HCT116 (cell line): Measurements from ENCODE around the gene POLK. TPM values are rescaled to one million over a fixed set of nuclear protein-coding genes. Genes with fewer than 3 reads are reported as not detected.

Source experiments
- ATAC-seq: fragments of 200-7000 bp; cut with Tn5 transposase; 2 replicates; pipeline ENCODE4 v1.9.1; 2020; ENCODE audit warnings: mild to moderate bottlenecking, moderate library complexity
- BruUV-seq: library from RNA; stranded (reverse); fragments of 400-500 nt; replicated peaks from 2 replicates; lab custom pipeline; 2021; lab: Mats Ljungman, UMichigan
- CTCF ChIA-PET: fragments of 300-600 bp; sonication (Branson Sonifier 250); formaldehyde crosslinking; loops from one replicate; lab custom pipeline; 2021; ENCODE audit warnings: antibody characterized with exemption; lab: Charles Lee
- POLR2A ChIA-PET: fragments of 300-600, 350-600 bp; sonication (Branson Sonifier 250); formaldehyde crosslinking; loops from one replicate; lab custom pipeline; 2021; ENCODE audit warnings: antibody characterized with exemption; lab: Charles Lee
- RAD21 ChIA-PET, 2 experiments: fragments of 300-600 bp; sonication (Branson Sonifier 250); formaldehyde crosslinking; loops; one replicate each; lab custom pipeline; 2023; ENCODE audit warnings: low total read pairs in 2 of 2; ENCODE audit not compliant: uncharacterized antibody in 2 of 2, unreplicated experiment in 2 of 2, low non-redundant PET in 1 of 2; lab: Charles Lee
- DNase-seq: peaks from one replicate; pipeline ENCODE4 v3.0.0-alpha.2; 2010; ENCODE audit warnings: low read depth, low spot score
- H2AFZ ChIP-seq: fragments of 200-600 bp; shearing (Covaris generic), sonication (generic); 2 replicates; pipeline ENCODE4 v1.6.1; 2017; ENCODE audit warnings: low read depth, mixed run types, mixed read lengths, antibody characterized with exemption, low read length; ENCODE audit not compliant: poor library complexity, severe bottlenecking
- H3K27ac ChIP-seq: 2 replicates; pipeline ENCODE4 v1.5.1; 2012; ENCODE audit warnings: low read depth, low read length
- H3K27me3 ChIP-seq: fragments of 200-600 bp; sonication (generic); 2 replicates; pipeline ENCODE4 v1.6.1; 2016; ENCODE audit warnings: mixed run types, low read length, mixed read lengths; ENCODE audit not compliant: insufficient read depth
- H3K36me3 ChIP-seq, 2 experiments: fragments of 200-500 bp in 1 of 2; fragments of 200-600 bp in 1 of 2; sonication (Bioruptor generic) in 1 of 2; sonication (generic) in 1 of 2; 2 replicates each; pipeline versions ENCODE4 v1.5.1 to v1.6.1; 2014 to 2016; ENCODE audit warnings: low read length in 2 of 2, inconsistent platforms in 1 of 2, mixed read lengths in 1 of 2, mixed run types in 1 of 2; ENCODE audit not compliant: insufficient read depth in 2 of 2, control insufficient read depth in 1 of 2
- H3K4me1 ChIP-seq, 2 experiments: fragments of 200-600 bp in 1 of 2; sonication (generic) in 1 of 2; 2 replicates each; pipeline versions ENCODE4 v1.5.1 to v1.6.1; 2012 to 2017; ENCODE audit warnings: low read length in 2 of 2, inconsistent platforms in 1 of 2, mild to moderate bottlenecking in 1 of 2, mixed read lengths in 1 of 2, mixed run types in 1 of 2, moderate library complexity in 1 of 2; ENCODE audit not compliant: insufficient read depth in 2 of 2, control insufficient read depth in 1 of 2
- H3K4me2 ChIP-seq: fragments of 200-600 bp; sonication (generic); 2 replicates; pipeline ENCODE4 v1.6.1; 2017; ENCODE audit warnings: mixed run types, low read length, mixed read lengths
- H3K4me3 ChIP-seq, 2 experiments: fragments of 200-600 bp in 1 of 2; sonication (generic) in 1 of 2; replicated peaks in 1 of 2; 2 replicates each; pipeline ENCODE4 v1.5.1; 2011 to 2016; ENCODE audit warnings: low read length in 2 of 2, control low read depth in 1 of 2, low read depth in 1 of 2, mild to moderate bottlenecking in 1 of 2, mixed read lengths in 1 of 2, mixed run types in 1 of 2
- H3K79me2 ChIP-seq: fragments of 200-600 bp; sonication (generic); 2 replicates; pipeline ENCODE4 v1.6.1; 2017; ENCODE audit warnings: mild to moderate bottlenecking, mixed run types, low read length, moderate library complexity, mixed read lengths; ENCODE audit not compliant: insufficient read depth
- H3K9ac ChIP-seq: fragments of 200-600 bp; sonication (generic); 2 replicates; pipeline ENCODE4 v1.6.1; 2016; ENCODE audit warnings: low read length, mixed read lengths
- H3K9me2 ChIP-seq: fragments of 200-600 bp; sonication (generic), shearing (Covaris generic); 2 replicates; pipeline ENCODE4 v1.6.1; 2017; ENCODE audit warnings: mixed run types, mild to moderate bottlenecking, moderate library complexity; ENCODE audit not compliant: insufficient read depth
- H3K9me3 ChIP-seq, 2 experiments: fragments of 200-500 bp in 1 of 2; fragments of 200-600 bp in 1 of 2; sonication (Bioruptor generic) in 1 of 2; sonication (generic) in 1 of 2; 2 replicates each; pipeline ENCODE4 v1.6.1; 2014 to 2017; ENCODE audit warnings: low read length in 2 of 2, mixed read lengths in 2 of 2, inconsistent platforms in 1 of 2, low read depth in 1 of 2, mild to moderate bottlenecking in 1 of 2, mixed run types in 1 of 2, moderate library complexity in 1 of 2; ENCODE audit not compliant: control insufficient read depth in 1 of 2, insufficient read depth in 1 of 2
- H4K20me1 ChIP-seq: fragments of 200-600 bp; sonication (generic), shearing (Covaris generic); 2 replicates; pipeline ENCODE4 v1.6.1; 2017; ENCODE audit warnings: mixed run types, mild to moderate bottlenecking, moderate library complexity; ENCODE audit not compliant: insufficient read depth
- ATF3 ChIP-seq: IDR thresholded peaks from 2 replicates; pipeline ENCODE4 v1.6.1; 2012
- CEBPB ChIP-seq: IDR thresholded peaks from 2 replicates; pipeline ENCODE4 v1.6.1; 2012; ENCODE audit warnings: low read depth
- EGR1 ChIP-seq: IDR thresholded peaks from 2 replicates; pipeline ENCODE4 v1.6.1; 2012; ENCODE audit warnings: low read depth
- ELF1 ChIP-seq: IDR thresholded peaks from 2 replicates; pipeline ENCODE4 v1.6.1; 2012; ENCODE audit warnings: low read depth, borderline replicate concordance
- FOSL1 ChIP-seq: IDR thresholded peaks from 2 replicates; pipeline ENCODE4 v1.6.1; 2012; ENCODE audit warnings: low read depth
- JUND ChIP-seq: IDR thresholded peaks from 2 replicates; pipeline ENCODE4 v1.6.1; 2012
- MAX ChIP-seq: IDR thresholded peaks from 2 replicates; pipeline ENCODE4 v1.6.1; 2012
- POLR2A ChIP-seq: IDR thresholded peaks from 2 replicates; pipeline ENCODE4 v1.7.0; 2011; ENCODE audit warnings: borderline replicate concordance; ENCODE audit not compliant: insufficient read depth, insufficient read length; ENCODE audit errors: extremely low read depth
- RAD21 ChIP-seq: IDR thresholded peaks from 2 replicates; pipeline ENCODE4 v1.6.1; 2012; ENCODE audit warnings: low read depth, mild to moderate bottlenecking
- YY1 ChIP-seq: IDR thresholded peaks from 2 replicates; pipeline ENCODE4 v1.6.1; 2011; ENCODE audit warnings: low read length, low read depth, moderate library complexity, mild to moderate bottlenecking; ENCODE audit not compliant: insufficient replicate concordance; ENCODE audit errors: extremely low read depth
- ZBTB33 ChIP-seq: IDR thresholded peaks from 2 replicates; pipeline ENCODE4 v1.6.1; 2011; ENCODE audit warnings: mild to moderate bottlenecking, low read length, moderate library complexity; ENCODE audit not compliant: insufficient replicate concordance; ENCODE audit errors: extremely low read depth
- ZFX ChIP-seq: fragments of 450-650 bp; IDR thresholded peaks from 2 replicates; pipeline ENCODE4 v1.6.1; 2017
- intact Hi-C: fragments of 100-400 bp; cut with micrococcal nuclease; formaldehyde crosslinking; loops from 2 replicates; pipeline ENCODE4 v1.10.0; 2022
- total RNA-seq: library from RNA; stranded (reverse); gene quantifications from one replicate; pipeline ENCODE4 v1.2.1, GENCODE V29; 2021; ENCODE audit not compliant: unreplicated experiment

POLK gene
- total RNA-seq, 1 experiment from 2014 or later, result 17.3 TPM

- no peak for ATAC-seq
- no peak overlapping the region for H2AFZ ChIP-seq
- H3K4me3 ChIP-seq, result no peak overlapping the region
- H3K4me1 ChIP-seq, result no peaks in the 10 kb centered on the region
- H3K79me2 ChIP-seq, result no peaks in the 10 kb centered on the region
- intact Hi-C loops, result no loop called here
- no TSS peak for BruUV-seq
- ChIA-PET RAD21 (no interaction called here), POLR2A (no interaction called here), CTCF (no interaction called here)
- H3K36me3 ChIP-seq, result no peaks in the 10 kb centered on the region
- no peaks in the 10 kb centered on the region for H3K27me3 ChIP-seq
- DNase-seq, result no peak
- TF ChIP-seq YY1 (no peak), MAX (no peak), ATF3 (no peak), EGR1 (no peak), POLR2A (no peak), ELF1 (no peak), ZBTB33 (no peak), JUND (no peak), CEBPB (no peak), RAD21 (no peak), ZFX (no peak), FOSL1 (no peak)
- no peak overlapping the region for H3K9ac ChIP-seq
- no peak overlapping the region for H3K4me2 ChIP-seq
- no peak overlapping the region for H3K27ac ChIP-seq
- no peaks in the 10 kb centered on the region for H4K20me1 ChIP-seq
- no peaks in the 10 kb centered on the region for H3K9me2 ChIP-seq
- no peaks in the 10 kb centered on the region for H3K9me3 ChIP-seq
Measured at GRCh38 chr5:75601567-75601966, 89.9 kb downstream of the POLK start.
